ENCODE measurements around the gene WRNIP1.
A peak's percentile ranks its signal among the peaks of the same experiment; 100 is the strongest.

Gene WRNIP1

GRCh38 chr6:2818593-2818992 lies 53.4 kb downstream of the WRNIP1 start:
- peak overlapping the region; percentile 73 for H3K27ac ChIP-seq

GRCh38 chr6:2819115-2819514 lies 53.9 kb downstream of the WRNIP1 start:
- H3K4me3 ChIP-seq (ENCODE audit: low read depth in 1 of 2, low read length in 1 of 2) = no peak overlapping the region
- no peaks in the 10 kb centered on the region for H3K9me3 ChIP-seq
- TF ChIP-seq CTCF (IDR thresholded peaks at IDR 0.05) = no peak
- peaks cover 41 to 48% of the 10 kb centered on the region in 2 experiments for H3K4me1 ChIP-seq (ENCODE audit: control insufficient read depth in 1 of 2, insufficient read depth in 1 of 2, low read depth in 1 of 2, low read length in 1 of 2)
- H3K27ac ChIP-seq = peak overlapping the region; percentile 73
- no peaks in the 10 kb centered on the region for H3K27me3 ChIP-seq
- H3K36me3 ChIP-seq = no peaks in the 10 kb centered on the region

More at GRCh38 chr6:2818593-2818992, 53.4 kb downstream of the WRNIP1 start:
- Histone ChIP-seq H3K4me3 (ENCODE audit: low read depth in 1 of 2, low read length in 1 of 2) (no peak overlapping the region), H3K27me3 (no peaks in the 10 kb centered on the region), H3K9me3 (no peaks in the 10 kb centered on the region), H3K4me1 (ENCODE audit: control insufficient read depth in 1 of 2, insufficient read depth in 1 of 2, low read depth in 1 of 2, low read length in 1 of 2) (peaks cover 41 to 48% of the 10 kb centered on the region in 2 experiments), H3K36me3 (no peaks in the 10 kb centered on the region)
- TF ChIP-seq CTCF (IDR thresholded peaks at IDR 0.05) = no peak

GRCh38 chr6:2819978-2820377 lies 54.8 kb downstream of the WRNIP1 start:
- Histone ChIP-seq H3K27me3 (no peaks in the 10 kb centered on the region), H3K4me1 (ENCODE audit: control insufficient read depth in 1 of 2, insufficient read depth in 1 of 2, low read depth in 1 of 2, low read length in 1 of 2) (peaks cover 41 to 48% of the 10 kb centered on the region in 2 experiments), H3K27ac (peak overlapping the region; percentile 73), H3K9me3 (no peaks in the 10 kb centered on the region), H3K36me3 (peaks cover 5% of the 10 kb centered on the region), H3K4me3 (ENCODE audit: low read depth in 1 of 2, low read length in 1 of 2) (no peak overlapping the region)
- no peak for TF ChIP-seq CTCF (IDR thresholded peaks at IDR 0.05)

GRCh38 chr6:2820415-2820814 lies 55.2 kb downstream of the WRNIP1 start:
- Histone ChIP-seq H3K4me1 (ENCODE audit: control insufficient read depth in 1 of 2, insufficient read depth in 1 of 2, low read depth in 1 of 2, low read length in 1 of 2) (peaks cover 41 to 48% of the 10 kb centered on the region in 2 experiments), H3K4me3 (ENCODE audit: low read depth in 1 of 2, low read length in 1 of 2) (no peak overlapping the region), H3K27me3 (no peaks in the 10 kb centered on the region), H3K36me3 (peaks cover 5% of the 10 kb centered on the region), H3K27ac (peak overlapping the region; percentile 73), H3K9me3 (no peaks in the 10 kb centered on the region)
- no peak for TF ChIP-seq CTCF (IDR thresholded peaks at IDR 0.05)

- Histone ChIP-seq H3K27ac (peak overlapping the region; percentile 38), H3K4me1 (ENCODE audit: control insufficient read depth in 1 of 2, insufficient read depth in 1 of 2, low read depth in 1 of 2, low read length in 1 of 2) (peaks cover 48 to 52% of the 10 kb centered on the region in 2 experiments), H3K27me3 (no peaks in the 10 kb centered on the region), H3K4me3 (ENCODE audit: low read depth in 1 of 2, low read length in 1 of 2) (no peak overlapping the region), H3K9me3 (no peaks in the 10 kb centered on the region), H3K36me3 (peaks cover 5% of the 10 kb centered on the region)
- TF ChIP-seq CTCF (IDR thresholded peaks at IDR 0.05) = no peak
Observed at GRCh38 chr6:2821554-2821953, 56.4 kb downstream of the WRNIP1 start.
